ENCODE data around the gene TMEM121B. TPM values are rescaled to one million over a fixed set of nuclear protein-coding genes. Genes with fewer than 3 reads are reported as not detected.

The TMEM121B gene
- total and polyA plus RNA-seq, 4 donors = 2.1 to 12.9 (median 8.6) TPM

DNA sequence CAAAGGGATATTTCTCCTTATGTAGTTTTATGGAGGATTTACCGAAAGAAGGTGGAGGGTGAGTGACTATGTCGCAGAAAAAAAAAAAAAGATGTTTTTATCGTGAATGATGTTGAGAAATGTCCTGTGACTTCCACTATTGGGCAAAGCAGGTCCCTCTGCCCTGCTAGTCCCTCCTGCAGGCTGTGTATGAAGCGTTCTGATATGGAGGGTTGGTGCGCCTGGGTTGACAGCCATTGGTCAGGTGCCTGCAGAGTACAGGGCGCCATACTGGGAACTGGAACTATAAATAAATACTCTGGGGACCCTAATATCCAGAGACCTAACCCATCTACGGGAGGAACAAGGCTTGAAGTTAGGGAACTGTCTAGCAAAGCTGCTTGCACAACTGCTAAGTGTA, 34.9 kb downstream of the TMEM121B start:
- H3K4me1 ChIP-seq (ENCODE audit: control insufficient read depth, insufficient read depth, low read length) = peaks cover 24% of the 10 kb centered on the region
- no peak overlapping the region for H3K27ac ChIP-seq (ENCODE audit: low read depth, low read length)
- H3K27me3 ChIP-seq (ENCODE audit: control insufficient read depth, insufficient read depth, low read length) = peaks cover 32% of the 10 kb centered on the region
- DNase-seq (ENCODE audit: low read depth in 4 of 6, low spot score in 6 of 6) = no peak
- WGBS (ENCODE audit: insufficient coverage) = 80% methylated on average over 4 of the region's 7 CpGs
- H3K36me3 ChIP-seq (ENCODE audit: control insufficient read depth, insufficient read depth, low read length) = no peaks in the 10 kb centered on the region
- H3K4me3 ChIP-seq (ENCODE audit: low read depth, low read length) = no peak overlapping the region
- no peaks in the 10 kb centered on the region for H3K9me3 ChIP-seq (ENCODE audit: control insufficient read depth, insufficient read depth, low read length)

DNA sequence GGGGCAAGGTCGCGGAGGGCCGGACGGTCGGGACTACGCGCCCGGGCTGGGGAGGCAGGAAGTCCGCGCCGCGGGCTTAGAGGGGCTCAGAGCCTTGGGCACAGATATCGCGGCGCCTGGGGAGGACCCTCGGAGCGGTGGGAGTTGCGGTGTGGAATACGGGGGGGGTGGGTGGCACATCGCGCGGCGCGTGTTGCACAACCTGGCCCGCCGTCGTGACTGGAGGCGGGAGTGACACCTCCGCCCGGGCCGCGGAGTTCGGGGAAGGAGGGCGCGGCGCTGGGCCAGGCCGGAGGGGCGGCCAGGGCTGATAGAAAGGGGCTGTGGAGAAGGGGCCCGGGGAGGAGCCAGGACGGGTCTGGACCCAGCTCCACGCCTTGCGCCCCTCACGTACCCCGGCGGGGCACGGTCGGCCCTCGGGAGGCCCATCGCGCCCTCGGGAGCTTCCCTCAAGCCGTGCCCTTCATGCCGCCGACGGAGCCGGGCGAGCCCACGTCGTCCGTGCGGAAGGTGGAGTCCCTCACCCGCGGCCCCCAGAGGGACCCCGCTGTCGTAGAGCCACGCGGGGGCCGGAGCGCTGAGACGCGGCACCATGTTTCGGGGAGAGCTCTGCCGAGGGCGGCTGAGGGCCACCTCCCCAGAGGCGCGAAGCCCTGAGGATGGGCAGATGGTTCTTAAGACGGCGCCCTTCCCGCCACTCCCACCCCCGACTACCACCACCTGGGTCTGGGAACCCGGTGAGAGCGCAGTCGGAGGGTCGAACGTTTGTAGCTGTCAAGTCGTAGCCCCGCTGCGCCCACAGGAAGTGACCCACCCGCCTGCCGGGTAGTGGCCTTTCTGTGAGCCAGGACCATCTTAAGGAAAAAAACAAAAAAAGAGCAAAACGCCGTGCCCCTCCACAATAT, 35.6 kb downstream of the TMEM121B start:
- H3K36me3 ChIP-seq (ENCODE audit: control insufficient read depth, insufficient read depth, low read length) = no peaks in the 10 kb centered on the region
- peak overlapping the region; percentile 47 for H3K4me3 ChIP-seq (ENCODE audit: low read depth, low read length)
- DNase-seq (ENCODE audit: low read depth in 4 of 6, low spot score in 6 of 6) = no peak
- H3K27ac ChIP-seq (ENCODE audit: low read depth, low read length) = no peak overlapping the region
- peaks cover 32% of the 10 kb centered on the region for H3K27me3 ChIP-seq (ENCODE audit: control insufficient read depth, insufficient read depth, low read length)
- 2% methylated on average over 86 of the region's 92 CpGs for WGBS (ENCODE audit: insufficient coverage)
- H3K9me3 ChIP-seq (ENCODE audit: control insufficient read depth, insufficient read depth, low read length) = no peaks in the 10 kb centered on the region
- H3K4me1 ChIP-seq (ENCODE audit: control insufficient read depth, insufficient read depth, low read length) = peaks cover 24% of the 10 kb centered on the region

DNA sequence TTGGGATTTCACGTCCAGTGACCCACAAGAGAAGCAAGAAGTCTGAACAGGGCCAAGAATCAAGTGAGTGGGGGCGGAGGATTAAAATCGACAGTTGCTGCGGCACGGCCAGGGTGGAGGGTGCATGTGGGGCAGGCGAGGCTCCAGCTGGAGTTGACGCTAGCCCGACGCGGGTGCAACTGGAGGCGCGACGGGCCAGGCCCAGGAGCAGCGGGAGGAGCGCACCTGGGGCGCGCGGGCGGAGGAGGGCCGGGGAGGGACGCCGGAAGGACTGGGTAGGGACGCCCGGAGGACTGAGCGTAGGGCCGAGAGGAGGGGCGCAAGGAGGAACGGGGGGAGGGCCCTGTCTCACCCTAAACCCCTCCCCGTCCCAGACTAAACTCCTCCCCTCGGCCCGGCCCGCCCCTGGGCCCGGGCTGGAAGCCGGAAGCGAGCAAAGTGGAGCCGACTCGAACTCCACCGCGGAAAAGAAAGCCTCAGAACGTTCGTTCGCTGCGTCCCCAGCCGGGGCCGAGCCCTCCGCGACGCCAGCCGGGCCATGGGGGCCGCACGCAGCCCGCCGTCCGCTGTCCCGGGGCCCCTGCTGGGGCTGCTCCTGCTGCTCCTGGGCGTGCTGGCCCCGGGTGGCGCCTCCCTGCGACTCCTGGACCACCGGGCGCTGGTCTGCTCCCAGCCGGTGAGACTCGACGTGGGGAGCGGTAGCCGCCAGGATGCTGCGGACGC, 36.4 kb downstream of the TMEM121B start, which contains the start of gene IL17RA:
TSS of gene IL17RA (plus strand) at position 447 of the 723 bp plus-strand sequence. CDS start at position 539, 92 bp downstream.
- 2% methylated on average over 66 of the region's 68 CpGs for WGBS (ENCODE audit: insufficient coverage)
- peak in 4 of 6 donors; percentile 26 to 88 (median 56) for DNase-seq (ENCODE audit: low read depth in 4 of 6, low spot score in 6 of 6)
- no peak within 1 kb of the TSS for H3K27ac ChIP-seq (ENCODE audit: low read depth, low read length)
- H3K4me1 ChIP-seq (ENCODE audit: control insufficient read depth, insufficient read depth, low read length) = peaks cover 24% of the 10 kb centered on the region
- peaks cover 32% of the 10 kb centered on the region for H3K27me3 ChIP-seq (ENCODE audit: control insufficient read depth, insufficient read depth, low read length)
- H3K36me3 ChIP-seq (ENCODE audit: control insufficient read depth, insufficient read depth, low read length) = no peaks in the 10 kb centered on the region
- H3K9me3 ChIP-seq (ENCODE audit: control insufficient read depth, insufficient read depth, low read length) = no peaks in the 10 kb centered on the region
- H3K4me3 ChIP-seq (ENCODE audit: low read depth, low read length) = peak within 1 kb of the TSS; percentile 47

- no peak for DNase-seq (ENCODE audit: low read depth in 4 of 6, low spot score in 6 of 6)
- no peak overlapping the region for H3K27ac ChIP-seq (ENCODE audit: low read depth, low read length)
- no peaks in the 10 kb centered on the region for H3K36me3 ChIP-seq (ENCODE audit: control insufficient read depth, insufficient read depth, low read length)
- 92% methylated on average over 29 of the region's 33 CpGs for WGBS (ENCODE audit: insufficient coverage)
- H3K4me3 ChIP-seq (ENCODE audit: low read depth, low read length) = peak overlapping the region; percentile 47
- peaks cover 24% of the 10 kb centered on the region for H3K4me1 ChIP-seq (ENCODE audit: control insufficient read depth, insufficient read depth, low read length)
- peaks cover 32% of the 10 kb centered on the region for H3K27me3 ChIP-seq (ENCODE audit: control insufficient read depth, insufficient read depth, low read length)
- no peaks in the 10 kb centered on the region for H3K9me3 ChIP-seq (ENCODE audit: control insufficient read depth, insufficient read depth, low read length)
Observed at GRCh38 chr22:17083811-17084441, 37.2 kb downstream of the TMEM121B start.

- Histone ChIP-seq H3K27ac (ENCODE audit: low read depth, low read length) (no peak overlapping the region), H3K4me1 (ENCODE audit: control insufficient read depth, insufficient read depth, low read length) (peaks cover 24% of the 10 kb centered on the region), H3K4me3 (ENCODE audit: low read depth, low read length) (no peak overlapping the region), H3K36me3 (ENCODE audit: control insufficient read depth, insufficient read depth, low read length) (no peaks in the 10 kb centered on the region), H3K27me3 (ENCODE audit: control insufficient read depth, insufficient read depth, low read length) (peaks cover 32% of the 10 kb centered on the region), H3K9me3 (ENCODE audit: control insufficient read depth, insufficient read depth, low read length) (no peaks in the 10 kb centered on the region)
- DNase-seq (ENCODE audit: low read depth in 4 of 6, low spot score in 6 of 6) = no peak
- no CpG with 5 or more reads among the region's 5 CpGs for WGBS (ENCODE audit: insufficient coverage)
Observed at GRCh38 chr22:17083255-17083654, 37.9 kb downstream of the TMEM121B start.

DNA sequence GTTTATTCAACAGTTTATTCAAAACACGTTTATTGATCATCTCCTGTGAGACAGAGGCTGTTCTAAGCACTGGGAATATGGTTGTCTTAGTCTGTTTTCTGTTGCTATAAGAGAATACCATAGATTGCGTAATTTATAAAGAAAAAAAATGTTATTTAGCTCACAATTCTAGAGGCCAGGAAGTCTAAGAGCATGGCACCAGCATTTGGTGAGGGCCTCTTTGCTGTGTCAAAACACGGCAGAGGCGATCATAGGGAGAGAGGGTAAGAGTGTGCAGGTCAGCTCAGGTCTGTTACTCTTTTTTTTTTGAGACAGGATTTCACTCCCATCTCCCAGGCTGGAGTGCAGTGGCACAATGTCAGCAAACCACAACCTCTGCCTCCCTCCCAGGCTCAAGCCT, 41.6 kb downstream of the TMEM121B start:
- 90% methylated on average over 2 of the region's 4 CpGs for WGBS (ENCODE audit: insufficient coverage)
- peaks cover 11% of the 10 kb centered on the region for H3K27me3 ChIP-seq (ENCODE audit: control insufficient read depth, insufficient read depth, low read length)

DNA sequence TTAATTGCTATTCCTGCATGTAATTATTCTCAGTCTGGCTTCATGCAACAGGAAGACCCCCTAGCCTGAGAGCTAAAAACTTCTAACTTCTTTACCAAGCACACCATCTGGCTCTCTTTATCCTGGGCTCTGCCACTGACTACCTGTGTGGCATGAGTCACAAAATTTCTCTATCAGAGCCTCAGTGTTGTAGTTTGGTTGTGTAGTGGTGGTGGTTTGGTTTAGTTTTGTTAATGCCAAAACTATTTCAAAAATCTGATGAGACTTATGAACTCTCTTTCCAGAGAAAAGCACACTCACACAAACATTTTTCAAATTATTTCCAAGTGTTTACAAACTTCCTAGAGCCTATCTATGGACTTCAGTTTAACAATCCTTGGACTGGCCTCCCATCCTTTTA, 43.9 kb downstream of the TMEM121B start:
- no peak overlapping the region for H3K4me3 ChIP-seq (ENCODE audit: low read depth, low read length)

More for the DNA sequence above, 41.6 kb downstream of the TMEM121B start:
- H3K4me1 ChIP-seq (ENCODE audit: control insufficient read depth, insufficient read depth, low read length) = peaks cover 8% of the 10 kb centered on the region
- H3K9me3 ChIP-seq (ENCODE audit: control insufficient read depth, insufficient read depth, low read length) = no peaks in the 10 kb centered on the region
- no peak overlapping the region for H3K4me3 ChIP-seq (ENCODE audit: low read depth, low read length)
- H3K27ac ChIP-seq (ENCODE audit: low read depth, low read length) = no peak overlapping the region
- DNase-seq (ENCODE audit: low read depth in 4 of 6, low spot score in 6 of 6) = no peak
- no peaks in the 10 kb centered on the region for H3K36me3 ChIP-seq (ENCODE audit: control insufficient read depth, insufficient read depth, low read length)

DNA sequence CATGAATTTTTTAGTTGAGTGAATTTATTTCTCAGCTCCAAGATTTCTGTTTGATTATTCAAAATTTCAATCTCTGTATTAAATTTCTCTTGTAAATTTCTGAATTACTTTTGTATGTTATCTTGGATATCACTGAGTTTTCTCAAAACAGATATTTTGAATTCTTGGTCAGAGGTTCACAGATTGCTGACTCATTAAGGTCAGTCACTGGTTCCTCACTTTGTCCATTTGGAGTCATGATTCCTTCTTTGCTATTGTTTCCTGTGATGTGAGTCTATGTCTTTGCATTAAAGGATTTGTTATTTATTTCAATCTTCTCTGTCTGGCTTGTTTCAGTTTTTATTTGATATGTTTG, 46.5 kb downstream of the TMEM121B start:
- Histone ChIP-seq H3K9me3 (ENCODE audit: control insufficient read depth, insufficient read depth, low read length) (no peaks in the 10 kb centered on the region), H3K4me3 (ENCODE audit: low read depth, low read length) (no peak overlapping the region), H3K27ac (ENCODE audit: low read depth, low read length) (no peak overlapping the region), H3K27me3 (ENCODE audit: control insufficient read depth, insufficient read depth, low read length) (no peaks in the 10 kb centered on the region), H3K4me1 (ENCODE audit: control insufficient read depth, insufficient read depth, low read length) (no peaks in the 10 kb centered on the region), H3K36me3 (ENCODE audit: control insufficient read depth, insufficient read depth, low read length) (no peaks in the 10 kb centered on the region)
- DNase-seq (ENCODE audit: low read depth in 4 of 6, low spot score in 6 of 6) = no peak

More for the DNA sequence above, 43.9 kb downstream of the TMEM121B start:
- Histone ChIP-seq H3K27me3 (ENCODE audit: control insufficient read depth, insufficient read depth, low read length) (no peaks in the 10 kb centered on the region), H3K27ac (ENCODE audit: low read depth, low read length) (no peak overlapping the region), H3K4me1 (ENCODE audit: control insufficient read depth, insufficient read depth, low read length) (no peaks in the 10 kb centered on the region), H3K9me3 (ENCODE audit: control insufficient read depth, insufficient read depth, low read length) (no peaks in the 10 kb centered on the region), H3K36me3 (ENCODE audit: control insufficient read depth, insufficient read depth, low read length) (no peaks in the 10 kb centered on the region)
- DNase-seq (ENCODE audit: low read depth in 4 of 6, low spot score in 6 of 6) = no peak

DNA sequence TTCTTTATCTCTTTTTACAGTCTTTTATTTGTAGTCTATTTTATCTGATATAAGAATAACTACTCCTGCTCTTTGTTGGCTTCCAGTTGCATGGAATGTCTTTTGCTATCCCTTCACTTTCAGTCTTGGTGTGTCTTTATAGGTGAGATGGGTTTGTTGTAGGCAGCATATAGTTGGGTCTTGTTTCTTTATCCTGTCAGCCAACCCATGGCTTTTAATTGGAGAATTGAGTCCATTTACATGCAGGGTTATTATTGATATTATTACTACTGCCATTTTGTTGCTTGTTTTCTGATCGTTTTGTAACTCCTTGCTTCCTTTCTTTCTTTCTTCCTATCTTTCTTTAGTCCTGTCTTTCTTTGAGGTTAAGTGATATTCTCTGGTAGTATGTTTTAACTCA, 48.3 kb downstream of the TMEM121B start:
- no peaks in the 10 kb centered on the region for H3K9me3 ChIP-seq (ENCODE audit: control insufficient read depth, insufficient read depth, low read length)
- no peak overlapping the region for H3K27ac ChIP-seq (ENCODE audit: low read depth, low read length)
- no peak overlapping the region for H3K4me3 ChIP-seq (ENCODE audit: low read depth, low read length)
- no peaks in the 10 kb centered on the region for H3K36me3 ChIP-seq (ENCODE audit: control insufficient read depth, insufficient read depth, low read length)
- H3K27me3 ChIP-seq (ENCODE audit: control insufficient read depth, insufficient read depth, low read length) = no peaks in the 10 kb centered on the region
- WGBS (ENCODE audit: insufficient coverage) = no CpG with 5 or more reads among the region's 1 CpG
- no peak for DNase-seq (ENCODE audit: low read depth in 4 of 6, low spot score in 6 of 6)
- no peaks in the 10 kb centered on the region for H3K4me1 ChIP-seq (ENCODE audit: control insufficient read depth, insufficient read depth, low read length)
